Transverse colon (tissue), 4 donors: ENCODE results near the gene CMC2.

Source experiments
- CTCF ChIP-seq, 5 experiments: fragments of 200-600 bp in 3 of 5; fragments of 450-650 bp in 2 of 5; sonication (generic) in 3 of 5; IDR thresholded peaks; 1 replicate in 2 of 5; 2 replicates in 3 of 5; pipeline ENCODE4 v1.5.1; 2016 to 2017; ENCODE audit warnings: antibody characterized with exemption in 5 of 5, inconsistent platforms in 3 of 5, mild to moderate bottlenecking in 2 of 5, moderate library complexity in 1 of 5
- EP300 ChIP-seq: sonication (generic); formaldehyde crosslinking; IDR thresholded peaks from one replicate; pipeline ENCODE4 v1.6.1; 2017; ENCODE audit warnings: antibody characterized with exemption, low read depth
- POLR2AphosphoS5 ChIP-seq, 3 donors: sonication (generic); formaldehyde crosslinking; IDR thresholded peaks; one replicate each; pipeline ENCODE4 v1.6.1; 2016; ENCODE audit warnings: antibody characterized with exemption in 3 of 3

GRCh38 chr16:81004646-81005353, 1.9 kb downstream of the CMC2 start:
- TF ChIP-seq EP300 = no peak
- peak; percentile 64 to 78 (median 72) for TF ChIP-seq CTCF (IDR thresholded peaks at IDR 0.05)
- no peak for TF ChIP-seq POLR2AphosphoS5 (IDR thresholded peaks at IDR 0.05)
